Neural progenitor cell (in vitro differentiated cells): ENCODE measurements around the gene TTLL8.

Experiments
- EZH2 ChIP-seq: fragments of 200-600 bp; sonication (generic); IDR thresholded peaks from 2 replicates; pipeline ENCODE4 v1.6.1; 2017; ENCODE audit warnings: antibody characterized with exemption, mild to moderate bottlenecking, moderate library complexity
- EZH2phosphoT487 ChIP-seq: fragments of 200-600 bp; sonication (generic); IDR thresholded peaks from 2 replicates; pipeline ENCODE4 v1.6.1; 2017; ENCODE audit warnings: antibody characterized with exemption
- TF ChIP-seq, protein P1 (sequence below): fragments of 200-600 bp; sonication (generic); IDR thresholded peaks from 2 replicates; pipeline ENCODE4 v1.5.1; 2017; ENCODE audit warnings: antibody characterized with exemption, mild to moderate bottlenecking

DNA sequence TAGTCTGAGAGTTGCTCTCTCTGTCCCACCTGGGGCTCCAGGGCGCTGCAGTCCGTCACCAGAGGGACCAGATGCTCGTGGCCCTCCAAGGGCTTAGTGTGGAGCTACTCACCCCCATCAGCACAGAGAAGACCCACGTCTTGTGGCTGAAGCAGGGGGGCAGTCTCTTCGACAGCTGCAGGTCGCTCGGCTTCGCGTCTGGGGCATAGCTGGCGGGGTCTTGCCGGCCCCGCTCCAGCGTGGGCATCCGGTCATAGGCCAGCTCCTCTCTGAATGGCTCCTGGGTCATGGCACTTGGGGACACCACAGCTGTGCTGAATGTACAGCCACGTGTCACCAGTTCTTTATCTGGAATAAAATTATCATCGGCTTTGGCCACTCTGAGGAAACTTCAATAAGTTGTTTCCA is 26.5 kb upstream of the TTLL8 start:
- TF ChIP-seq, protein P1, sequence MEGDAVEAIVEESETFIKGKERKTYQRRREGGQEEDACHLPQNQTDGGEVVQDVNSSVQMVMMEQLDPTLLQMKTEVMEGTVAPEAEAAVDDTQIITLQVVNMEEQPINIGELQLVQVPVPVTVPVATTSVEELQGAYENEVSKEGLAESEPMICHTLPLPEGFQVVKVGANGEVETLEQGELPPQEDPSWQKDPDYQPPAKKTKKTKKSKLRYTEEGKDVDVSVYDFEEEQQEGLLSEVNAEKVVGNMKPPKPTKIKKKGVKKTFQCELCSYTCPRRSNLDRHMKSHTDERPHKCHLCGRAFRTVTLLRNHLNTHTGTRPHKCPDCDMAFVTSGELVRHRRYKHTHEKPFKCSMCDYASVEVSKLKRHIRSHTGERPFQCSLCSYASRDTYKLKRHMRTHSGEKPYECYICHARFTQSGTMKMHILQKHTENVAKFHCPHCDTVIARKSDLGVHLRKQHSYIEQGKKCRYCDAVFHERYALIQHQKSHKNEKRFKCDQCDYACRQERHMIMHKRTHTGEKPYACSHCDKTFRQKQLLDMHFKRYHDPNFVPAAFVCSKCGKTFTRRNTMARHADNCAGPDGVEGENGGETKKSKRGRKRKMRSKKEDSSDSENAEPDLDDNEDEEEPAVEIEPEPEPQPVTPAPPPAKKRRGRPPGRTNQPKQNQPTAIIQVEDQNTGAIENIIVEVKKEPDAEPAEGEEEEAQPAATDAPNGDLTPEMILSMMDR = no peak
- TF ChIP-seq EZH2 = no peak
- no peak for TF ChIP-seq EZH2phosphoT487
